ENCODE measurements around the gene ATG3. TPM values are rescaled to one million over a fixed set of nuclear protein-coding genes. Genes with fewer than 3 reads are reported as not detected.

ATG3 gene
- total RNA-seq, 1 experiment from 2014 or later = 54.6 TPM

- CTCF ChIA-PET = no interaction called here
- peaks cover 20% of the 10 kb centered on the region for H3K4me1 Mint-ChIP-seq (ENCODE audit: low read depth, unreplicated experiment)
- H3K9me3 Mint-ChIP-seq (ENCODE audit: low read depth, unreplicated experiment) = no peaks in the 10 kb centered on the region
- no peaks in the 10 kb centered on the region for H3K27me3 Mint-ChIP-seq (ENCODE audit: unreplicated experiment)
- H3K36me3 Mint-ChIP-seq (ENCODE audit: insufficient read depth, unreplicated experiment) = peaks cover 43% of the 10 kb centered on the region
- H3K4me3 Mint-ChIP-seq (ENCODE audit: low read depth, unreplicated experiment) = no peak overlapping the region
- no peak overlapping the region for H3K27ac Mint-ChIP-seq (ENCODE audit: unreplicated experiment)
- TF ChIP-seq, protein P1, sequence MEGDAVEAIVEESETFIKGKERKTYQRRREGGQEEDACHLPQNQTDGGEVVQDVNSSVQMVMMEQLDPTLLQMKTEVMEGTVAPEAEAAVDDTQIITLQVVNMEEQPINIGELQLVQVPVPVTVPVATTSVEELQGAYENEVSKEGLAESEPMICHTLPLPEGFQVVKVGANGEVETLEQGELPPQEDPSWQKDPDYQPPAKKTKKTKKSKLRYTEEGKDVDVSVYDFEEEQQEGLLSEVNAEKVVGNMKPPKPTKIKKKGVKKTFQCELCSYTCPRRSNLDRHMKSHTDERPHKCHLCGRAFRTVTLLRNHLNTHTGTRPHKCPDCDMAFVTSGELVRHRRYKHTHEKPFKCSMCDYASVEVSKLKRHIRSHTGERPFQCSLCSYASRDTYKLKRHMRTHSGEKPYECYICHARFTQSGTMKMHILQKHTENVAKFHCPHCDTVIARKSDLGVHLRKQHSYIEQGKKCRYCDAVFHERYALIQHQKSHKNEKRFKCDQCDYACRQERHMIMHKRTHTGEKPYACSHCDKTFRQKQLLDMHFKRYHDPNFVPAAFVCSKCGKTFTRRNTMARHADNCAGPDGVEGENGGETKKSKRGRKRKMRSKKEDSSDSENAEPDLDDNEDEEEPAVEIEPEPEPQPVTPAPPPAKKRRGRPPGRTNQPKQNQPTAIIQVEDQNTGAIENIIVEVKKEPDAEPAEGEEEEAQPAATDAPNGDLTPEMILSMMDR (IDR thresholded peaks at IDR 0.05; ENCODE audit: unreplicated experiment) = no peak
- no peak for DNase-seq
- BruUV-seq (replicated peaks) = no TSS peak
- intact Hi-C loops (cut with micrococcal nuclease; ENCODE audit: unreplicated experiment) = no loop called here
Observed at GRCh38 chr3:112557976-112558375, 3.8 kb downstream of the ATG3 start.

GRCh38 chr3:112555535-112556170 lies 6.1 kb downstream of the ATG3 start:
- TF ChIP-seq, protein P1 (IDR thresholded peaks at IDR 0.05; ENCODE audit: unreplicated experiment) = no peak
- Mint-ChIP-seq H3K4me3 (ENCODE audit: low read depth, unreplicated experiment) (no peak overlapping the region), H3K27me3 (ENCODE audit: unreplicated experiment) (no peaks in the 10 kb centered on the region), H3K9me3 (ENCODE audit: low read depth, unreplicated experiment) (no peaks in the 10 kb centered on the region), H3K36me3 (ENCODE audit: insufficient read depth, unreplicated experiment) (peaks cover 19% of the 10 kb centered on the region), H3K4me1 (ENCODE audit: low read depth, unreplicated experiment) (peaks cover 20% of the 10 kb centered on the region), H3K27ac (ENCODE audit: unreplicated experiment) (no peak overlapping the region)
- BruUV-seq (replicated peaks) = no TSS peak
- no peak for DNase-seq
- intact Hi-C loops (cut with micrococcal nuclease; ENCODE audit: unreplicated experiment) = no loop called here
- CTCF ChIA-PET = interaction anchor here (1.0 kb wide), 1 partner anchor 262 kb away, joined by 3 read pairs; no protein-coding TSS in a partner anchor

GRCh38 chr3:112550859-112551258 lies 10.9 kb downstream of the ATG3 start:
- Mint-ChIP-seq H3K27ac (ENCODE audit: unreplicated experiment) (no peak overlapping the region), H3K4me3 (ENCODE audit: low read depth, unreplicated experiment) (no peak overlapping the region), H3K9me3 (ENCODE audit: low read depth, unreplicated experiment) (no peaks in the 10 kb centered on the region), H3K4me1 (ENCODE audit: low read depth, unreplicated experiment) (peaks cover 8% of the 10 kb centered on the region), H3K27me3 (ENCODE audit: unreplicated experiment) (no peaks in the 10 kb centered on the region), H3K36me3 (ENCODE audit: insufficient read depth, unreplicated experiment) (peaks cover 4% of the 10 kb centered on the region)
- CTCF ChIA-PET = no interaction called here
- DNase-seq = no peak
- intact Hi-C loops (cut with micrococcal nuclease; ENCODE audit: unreplicated experiment) = no loop called here
- TF ChIP-seq, protein P1 (IDR thresholded peaks at IDR 0.05; ENCODE audit: unreplicated experiment) = no peak
- BruUV-seq (replicated peaks) = no TSS peak

GRCh38 chr3:112546216-112546759 lies 15.5 kb downstream of the ATG3 start:
- DNase-seq = no peak
- Mint-ChIP-seq H3K4me1 (ENCODE audit: low read depth, unreplicated experiment) (no peaks in the 10 kb centered on the region), H3K27ac (ENCODE audit: unreplicated experiment) (no peak overlapping the region), H3K9me3 (ENCODE audit: low read depth, unreplicated experiment) (no peaks in the 10 kb centered on the region), H3K36me3 (ENCODE audit: insufficient read depth, unreplicated experiment) (peaks cover 7% of the 10 kb centered on the region), H3K27me3 (ENCODE audit: unreplicated experiment) (no peaks in the 10 kb centered on the region), H3K4me3 (ENCODE audit: low read depth, unreplicated experiment) (no peak overlapping the region)
- TF ChIP-seq, protein P1 (IDR thresholded peaks at IDR 0.05; ENCODE audit: unreplicated experiment) = no peak
- intact Hi-C loops (cut with micrococcal nuclease; ENCODE audit: unreplicated experiment) = no loop called here
- BruUV-seq (replicated peaks) = no TSS peak
- CTCF ChIA-PET = no interaction called here
